HuH-7 (cell line): ENCODE data around the gene SMIM24.
A peak's percentile ranks its signal among the peaks of the same experiment; 100 is the strongest.
"Not testable (repeated sequence)": the region's sequence is repeated elsewhere in the genome, so short reads cannot be mapped to it uniquely, and the experiment has no call there.

Experiments
- DNase-seq: peaks from one replicate; pipeline ENCODE4 v3.0.0; 2011; ENCODE audit warnings: low spot score

Gene SMIM24

GRCh38 chr19:3514930-3515329, 34.6 kb upstream of the SMIM24 start:
- DNase-seq: no peak

- no peak for DNase-seq
These were observed 33.2 kb upstream of the SMIM24 start for GRCh38 chr19:3513229-3514140.

GRCh38 chr19:3512562-3513228, 32.4 kb upstream of the SMIM24 start:
- no peak for DNase-seq

GRCh38 chr19:3511506-3512251, 31.4 kb upstream of the SMIM24 start:
- DNase-seq: no peak

- DNase-seq: no peak
These were observed 30.4 kb upstream of the SMIM24 start for GRCh38 chr19:3510727-3511126.

- DNase-seq: no peak
These were observed 29.3 kb upstream of the SMIM24 start for GRCh38 chr19:3509566-3509989.

GRCh38 chr19:3508771-3509535, 28.6 kb upstream of the SMIM24 start:
- no peak for DNase-seq

- DNase-seq: not testable (repeated sequence)
These were observed 27.9 kb upstream of the SMIM24 start for GRCh38 chr19:3508121-3508661.

GRCh38 chr19:3507371-3508120, 27.2 kb upstream of the SMIM24 start:
- peak; percentile 34 for DNase-seq

GRCh38 chr19:3506384-3507340, 26.3 kb upstream of the SMIM24 start:
- DNase-seq: peak; percentile 27

- DNase-seq: peak; percentile 97
These were observed 25.5 kb upstream of the SMIM24 start, which contains the start of gene FZR1 for GRCh38 chr19:3505598-3506383. FZR1 (plus strand) TSS chr19:3506311; CDS start chr19:3522990, 16,679 bp downstream.

- no peak for DNase-seq
These were observed 24.4 kb upstream of the SMIM24 start for GRCh38 chr19:3504735-3505134.

GRCh38 chr19:3503036-3503572, 22.8 kb upstream of the SMIM24 start:
- no peak for DNase-seq

GRCh38 chr19:3501780-3502179, 21.5 kb upstream of the SMIM24 start:
- no peak for DNase-seq

- peak; percentile 99 for DNase-seq
These were observed 20.2 kb upstream of the SMIM24 start, which contains the start of gene DOHH for GRCh38 chr19:3500429-3501101. DOHH (minus strand) TSS chr19:3500674; CDS start chr19:3496814, 3,860 bp downstream.

- no peak for DNase-seq
These were observed 19.6 kb upstream of the SMIM24 start for GRCh38 chr19:3499738-3500428.
